Measurements from ENCODE around the gene CNNM2. TPM values are rescaled to one million over a fixed set of nuclear protein-coding genes. Genes with fewer than 3 reads are reported as not detected.

CNNM2 gene

Small RNAs within 50 kb of the gene (small RNA-seq; reads per million reads assigned to genes)
- not detected for gene AS3MT
- not detected for gene RF00026
- gene RF02271: not detected

Measured in skeletal muscle satellite cell (primary cell).